KMS-11 (cell line): ENCODE results near the gene CACNA2D3.
"Not testable (repeated sequence)": the region's sequence is repeated elsewhere in the genome, so short reads cannot be mapped to it uniquely, and the experiment has no call there.

Experiments used
- H2AFZ ChIP-seq: fragments of 200-600 bp; sonication (generic); 2 replicates; pipeline ENCODE4 v1.6.1; 2016; ENCODE audit warnings: antibody characterized with exemption, mixed run types, low read depth
- H3K27ac ChIP-seq: fragments of 200-600 bp; sonication (generic); 2 replicates; pipeline ENCODE4 v1.6.1; 2016; ENCODE audit warnings: mild to moderate bottlenecking, mixed run types
- H3K27me3 ChIP-seq: fragments of 200-600 bp; sonication (generic); 2 replicates; pipeline ENCODE4 v1.6.1; 2017; ENCODE audit warnings: mild to moderate bottlenecking, low read depth, mixed run types, moderate library complexity; ENCODE audit not compliant: insufficient read depth
- H3K36me3 ChIP-seq: fragments of 200-600 bp; sonication (generic); 2 replicates; pipeline ENCODE4 v1.6.1; 2017; ENCODE audit warnings: mild to moderate bottlenecking, mixed run types; ENCODE audit not compliant: insufficient read depth
- H3K4me1 ChIP-seq: fragments of 200-600 bp; sonication (generic); 2 replicates; pipeline ENCODE4 v1.6.1; 2016; ENCODE audit warnings: mild to moderate bottlenecking, low read depth, mixed run types; ENCODE audit not compliant: poor library complexity, severe bottlenecking
- H3K4me2 ChIP-seq: fragments of 200-600 bp; sonication (generic); 2 replicates; pipeline ENCODE4 v1.7.0; 2016; ENCODE audit warnings: mild to moderate bottlenecking, mixed run types
- H3K4me3 ChIP-seq: fragments of 200-600 bp; sonication (generic); IDR thresholded peaks from 2 replicates; pipeline ENCODE4 v1.6.1; 2017; ENCODE audit warnings: low read depth, low read length, mixed read lengths; ENCODE audit not compliant: insufficient read depth
- H3K79me2 ChIP-seq: fragments of 200-600 bp; sonication (generic); 2 replicates; pipeline ENCODE4 v1.6.1; 2016; ENCODE audit warnings: low read depth, mixed run types; ENCODE audit not compliant: insufficient read depth
- H3K9ac ChIP-seq: fragments of 200-600 bp; sonication (generic); 2 replicates; pipeline ENCODE4 v1.6.1; 2016; ENCODE audit warnings: mild to moderate bottlenecking, mixed run types
- H4K20me1 ChIP-seq: fragments of 200-600 bp; sonication (generic); 2 replicates; pipeline ENCODE4 v1.6.1; 2016; ENCODE audit warnings: mild to moderate bottlenecking, mixed run types; ENCODE audit not compliant: insufficient read depth
- CTCF ChIP-seq: fragments of 200-600 bp; sonication (generic); conservative IDR thresholded peaks from 2 replicates; pipeline ENCODE4 v1.6.1; 2017; ENCODE audit warnings: low read depth, mild to moderate bottlenecking, antibody characterized with exemption, low read length, moderate library complexity, mixed read lengths

CACNA2D3 gene

DNA sequence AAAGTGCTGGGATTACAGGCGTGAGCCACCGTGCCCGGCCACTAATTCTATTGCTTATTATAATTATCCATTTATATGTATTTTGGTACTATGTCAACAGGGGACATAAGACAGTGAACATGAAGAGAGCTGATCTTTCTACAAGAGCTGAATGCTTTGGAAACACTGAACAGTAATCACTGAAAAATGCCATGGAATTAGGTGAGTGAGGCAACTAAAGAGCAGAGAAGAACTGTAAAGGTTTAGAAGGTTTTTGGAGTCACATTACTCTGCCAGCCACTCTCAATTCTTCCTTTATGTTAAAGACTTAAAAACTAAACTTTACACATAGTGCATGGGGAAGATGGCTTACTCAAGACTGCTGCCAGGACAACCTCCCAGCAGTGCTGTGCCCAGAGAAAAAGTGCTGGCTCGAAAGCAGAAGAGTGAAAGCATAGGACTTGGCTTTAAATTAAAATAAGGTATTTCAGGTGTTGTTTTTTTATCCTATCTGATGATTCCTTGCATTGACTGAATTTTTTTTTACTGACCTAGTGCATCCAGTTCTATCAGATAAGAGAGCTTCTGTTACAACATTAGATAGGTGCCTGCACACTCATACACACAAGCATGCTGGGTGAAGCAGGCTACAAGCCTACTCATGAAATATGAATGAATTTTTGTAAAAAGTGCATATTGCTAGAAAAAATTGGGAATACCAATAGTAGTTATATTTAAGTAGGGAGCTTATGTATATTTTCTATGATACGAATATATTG is 28.7 kb upstream of the CACNA2D3 start:
- no peaks in the 10 kb centered on the region for H3K36me3 ChIP-seq
- H3K4me3 ChIP-seq, result no peak overlapping the region
- no peak overlapping the region for H3K9ac ChIP-seq
- H2AFZ ChIP-seq, result no peak overlapping the region
- H3K27me3 ChIP-seq, result no peaks in the 10 kb centered on the region
- no peak for TF ChIP-seq CTCF
- H4K20me1 ChIP-seq, result no peaks in the 10 kb centered on the region
- no peaks in the 10 kb centered on the region for H3K4me1 ChIP-seq
- no peak overlapping the region for H3K27ac ChIP-seq
- H3K79me2 ChIP-seq, result no peaks in the 10 kb centered on the region
- no peak overlapping the region for H3K4me2 ChIP-seq

GRCh38 chr3:54094926-54095325 is 27.4 kb upstream of the CACNA2D3 start:
- H3K9ac ChIP-seq, result no peak overlapping the region
- H2AFZ ChIP-seq, result no peak overlapping the region
- H3K4me3 ChIP-seq, result no peak overlapping the region
- no peaks in the 10 kb centered on the region for H3K79me2 ChIP-seq
- TF ChIP-seq CTCF, result no peak
- H3K27me3 ChIP-seq, result no peaks in the 10 kb centered on the region
- no peak overlapping the region for H3K27ac ChIP-seq
- no peaks in the 10 kb centered on the region for H3K4me1 ChIP-seq
- H4K20me1 ChIP-seq, result no peaks in the 10 kb centered on the region
- H3K4me2 ChIP-seq, result no peak overlapping the region
- H3K36me3 ChIP-seq, result no peaks in the 10 kb centered on the region

DNA sequence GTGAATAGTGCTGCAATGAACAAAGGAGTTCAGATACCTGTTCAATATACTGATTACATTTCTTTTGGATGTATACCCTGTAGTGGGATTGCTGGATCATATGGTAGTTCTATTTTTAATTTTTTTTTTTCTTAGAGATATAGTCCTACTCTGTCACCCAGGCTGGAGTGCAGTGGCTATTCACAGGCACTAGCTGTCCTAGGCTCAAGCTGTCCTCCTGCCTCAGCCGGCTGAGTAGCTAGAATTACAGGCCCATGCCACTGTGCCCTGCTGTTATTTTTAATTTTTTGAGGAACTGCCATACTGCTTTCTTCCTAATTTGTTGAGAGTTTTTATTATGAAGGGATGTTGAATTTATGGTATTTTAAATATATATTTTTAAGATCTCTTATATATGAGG is 23.0 kb upstream of the CACNA2D3 start:
- no peak for TF ChIP-seq CTCF
- Histone ChIP-seq H2AFZ (no peak overlapping the region), H3K4me2 (no peak overlapping the region), H4K20me1 (no peaks in the 10 kb centered on the region), H3K27ac (no peak overlapping the region), H3K36me3 (no peaks in the 10 kb centered on the region), H3K9ac (no peak overlapping the region), H3K79me2 (no peaks in the 10 kb centered on the region), H3K27me3 (no peaks in the 10 kb centered on the region), H3K4me1 (no peaks in the 10 kb centered on the region), H3K4me3 (no peak overlapping the region)

DNA sequence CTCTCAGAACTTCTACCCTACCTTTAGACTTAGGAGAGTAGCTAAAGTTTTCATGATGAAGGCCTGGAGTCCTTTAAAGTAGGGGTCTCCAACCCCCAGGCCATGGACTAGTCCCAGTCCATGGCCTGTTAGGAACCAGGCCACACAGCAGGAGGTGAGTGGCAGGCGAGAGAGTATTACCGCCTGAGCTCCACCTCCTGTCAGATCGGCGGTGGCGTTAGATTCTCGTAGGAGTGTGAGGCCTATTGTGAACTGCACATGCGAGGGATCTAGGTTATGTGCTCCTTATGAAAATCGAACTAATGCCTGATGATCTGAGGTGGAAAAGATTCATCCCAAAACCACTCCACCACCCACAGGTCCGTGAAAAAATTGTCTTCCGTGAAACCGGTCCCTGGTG is 18.3 kb upstream of the CACNA2D3 start:
- H4K20me1 ChIP-seq, result no peaks in the 10 kb centered on the region
- no peaks in the 10 kb centered on the region for H3K27me3 ChIP-seq
- TF ChIP-seq CTCF, result no peak
- H3K79me2 ChIP-seq, result no peaks in the 10 kb centered on the region
- no peak overlapping the region for H3K9ac ChIP-seq
- no peaks in the 10 kb centered on the region for H3K4me1 ChIP-seq
- no peak overlapping the region for H3K4me2 ChIP-seq
- no peak overlapping the region for H3K27ac ChIP-seq
- no peak overlapping the region for H2AFZ ChIP-seq
- H3K4me3 ChIP-seq, result no peak overlapping the region
- H3K36me3 ChIP-seq, result no peaks in the 10 kb centered on the region

DNA sequence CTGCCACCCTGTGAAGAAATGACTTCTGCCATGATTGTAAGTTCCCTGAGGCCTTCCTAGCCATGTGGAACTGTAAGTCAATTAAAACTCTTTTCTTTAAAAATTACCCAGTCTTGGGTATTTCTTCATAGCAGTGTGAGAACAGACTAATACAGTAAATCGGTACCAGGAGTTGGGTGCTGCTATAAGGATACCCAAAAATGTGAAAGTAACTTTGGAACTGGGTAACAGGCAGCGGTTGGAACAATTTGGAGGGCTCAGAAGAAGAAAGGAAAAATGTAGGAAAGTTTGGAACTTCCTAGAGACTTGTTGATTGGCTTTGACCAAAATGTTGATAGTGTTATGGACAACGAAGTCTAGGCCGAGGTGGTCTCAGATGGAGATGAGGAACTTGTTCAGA is 6.2 kb upstream of the CACNA2D3 start:
- H3K27ac ChIP-seq, H4K20me1 ChIP-seq, H3K9ac ChIP-seq, H3K4me2 ChIP-seq, H2AFZ ChIP-seq, H3K27me3 ChIP-seq, H3K4me1 ChIP-seq, H3K4me3 ChIP-seq, H3K36me3 ChIP-seq, H3K79me2 ChIP-seq: not testable (repeated sequence)
